K562 treated with DMSO at 1 percent for 4 hours (cell line): ENCODE results near the gene ALG10B. TPM values are rescaled to one million over a fixed set of nuclear protein-coding genes. Genes with fewer than 3 reads are reported as not detected.

ENCODE experiments used
- total RNA-seq: library from RNA; unstranded; fragments of 300-600 nt; gene quantifications from 2 replicates; pipeline ENCODE4 v1.2.3, GENCODE V29; 2022; ENCODE audit not compliant: insufficient read depth

ALG10B gene, protein sequence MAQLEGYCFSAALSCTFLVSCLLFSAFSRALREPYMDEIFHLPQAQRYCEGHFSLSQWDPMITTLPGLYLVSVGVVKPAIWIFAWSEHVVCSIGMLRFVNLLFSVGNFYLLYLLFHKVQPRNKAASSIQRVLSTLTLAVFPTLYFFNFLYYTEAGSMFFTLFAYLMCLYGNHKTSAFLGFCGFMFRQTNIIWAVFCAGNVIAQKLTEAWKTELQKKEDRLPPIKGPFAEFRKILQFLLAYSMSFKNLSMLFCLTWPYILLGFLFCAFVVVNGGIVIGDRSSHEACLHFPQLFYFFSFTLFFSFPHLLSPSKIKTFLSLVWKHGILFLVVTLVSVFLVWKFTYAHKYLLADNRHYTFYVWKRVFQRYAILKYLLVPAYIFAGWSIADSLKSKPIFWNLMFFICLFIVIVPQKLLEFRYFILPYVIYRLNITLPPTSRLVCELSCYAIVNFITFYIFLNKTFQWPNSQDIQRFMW
- 1.8 TPM in 2 replicates for total RNA-seq

DNA sequence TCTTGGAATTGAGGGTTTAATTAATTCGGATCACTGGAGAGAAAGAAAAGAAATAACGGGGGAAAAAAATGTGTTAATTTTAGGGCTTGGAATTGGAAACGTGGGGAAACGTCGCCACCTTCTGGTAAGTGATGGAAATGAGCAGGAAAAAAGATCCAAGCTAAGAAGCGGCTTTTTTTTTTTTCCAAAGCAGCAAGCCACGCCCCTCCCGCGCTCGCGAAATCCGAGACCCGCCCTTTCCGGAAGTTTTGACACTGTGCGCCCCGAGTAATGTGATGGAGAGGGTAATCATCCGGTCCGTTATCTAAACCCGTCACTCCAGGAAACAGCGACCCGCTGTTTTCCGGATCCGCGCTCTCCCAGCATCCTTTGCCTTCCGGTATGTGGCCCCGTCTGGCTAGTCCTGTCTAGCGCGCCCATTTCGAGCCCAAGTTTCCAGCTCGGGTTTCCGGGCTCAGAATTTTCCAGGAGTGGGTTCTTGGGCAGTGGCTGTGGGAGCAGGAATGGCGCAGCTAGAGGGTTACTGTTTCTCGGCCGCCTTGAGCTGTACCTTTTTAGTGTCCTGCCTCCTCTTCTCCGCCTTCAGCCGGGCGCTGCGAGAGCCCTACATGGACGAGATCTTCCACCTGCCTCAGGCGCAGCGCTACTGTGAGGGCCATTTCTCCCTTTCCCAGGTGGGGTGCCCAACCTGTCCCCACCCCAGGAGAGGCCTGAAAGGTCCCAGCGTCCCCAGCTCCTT is at the start of gene ALG10B:
ALG10B (plus strand) TSS at position 384 of the 739 bp plus-strand sequence; CDS start at position 504, 120 bp downstream.

